Upper lobe of left lung (tissue), 4 donors: ENCODE results near the gene PCSK6.

Experiments used
- EP300 ChIP-seq, 4 donors: sonication (generic); formaldehyde crosslinking; IDR thresholded peaks; one replicate each; pipeline ENCODE4 v1.5.1; 2017; ENCODE audit warnings: antibody characterized with exemption in 4 of 4, control low read depth in 2 of 4
- POLR2A ChIP-seq, 4 donors: fragments of 450-650 bp; IDR thresholded peaks; one replicate each; pipeline ENCODE4 v1.5.1; 2016 to 2017; ENCODE audit warnings: antibody characterized with exemption in 4 of 4, mild to moderate bottlenecking in 2 of 4
- TF ChIP-seq, protein P1 (sequence below), 6 experiments: fragments of 450-650 bp in 4 of 6; fragments of 200-600 bp in 2 of 6; sonication (generic) in 2 of 6; IDR thresholded peaks; one replicate each; pipeline ENCODE4 v1.5.1; 2016 to 2019; ENCODE audit warnings: antibody characterized with exemption in 6 of 6

- TF ChIP-seq, protein P1, sequence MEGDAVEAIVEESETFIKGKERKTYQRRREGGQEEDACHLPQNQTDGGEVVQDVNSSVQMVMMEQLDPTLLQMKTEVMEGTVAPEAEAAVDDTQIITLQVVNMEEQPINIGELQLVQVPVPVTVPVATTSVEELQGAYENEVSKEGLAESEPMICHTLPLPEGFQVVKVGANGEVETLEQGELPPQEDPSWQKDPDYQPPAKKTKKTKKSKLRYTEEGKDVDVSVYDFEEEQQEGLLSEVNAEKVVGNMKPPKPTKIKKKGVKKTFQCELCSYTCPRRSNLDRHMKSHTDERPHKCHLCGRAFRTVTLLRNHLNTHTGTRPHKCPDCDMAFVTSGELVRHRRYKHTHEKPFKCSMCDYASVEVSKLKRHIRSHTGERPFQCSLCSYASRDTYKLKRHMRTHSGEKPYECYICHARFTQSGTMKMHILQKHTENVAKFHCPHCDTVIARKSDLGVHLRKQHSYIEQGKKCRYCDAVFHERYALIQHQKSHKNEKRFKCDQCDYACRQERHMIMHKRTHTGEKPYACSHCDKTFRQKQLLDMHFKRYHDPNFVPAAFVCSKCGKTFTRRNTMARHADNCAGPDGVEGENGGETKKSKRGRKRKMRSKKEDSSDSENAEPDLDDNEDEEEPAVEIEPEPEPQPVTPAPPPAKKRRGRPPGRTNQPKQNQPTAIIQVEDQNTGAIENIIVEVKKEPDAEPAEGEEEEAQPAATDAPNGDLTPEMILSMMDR (IDR thresholded peaks at IDR 0.05) = no peak
- no peak for TF ChIP-seq POLR2A (IDR thresholded peaks at IDR 0.05)
- TF ChIP-seq EP300 (IDR thresholded peaks at IDR 0.05) = no peak
Observed at GRCh38 chr15:101391981-101392640, 97.4 kb downstream of the PCSK6 start.
